Liver (tissue), 9 donors: Measurements from ENCODE around the gene ADCY2. TPM values are rescaled to one million over a fixed set of nuclear protein-coding genes. Genes with fewer than 3 reads are reported as not detected.

Experiments used
- DNase-seq: peaks from one replicate; pipeline ENCODE4 v3.0.0-alpha.2; 2017; ENCODE audit warnings: low spot score
- H3K27ac ChIP-seq, 2 donors: one replicate each; pipeline ENCODE4 v1.7.0; 2013; ENCODE audit warnings: inconsistent platforms in 2 of 2, low read length in 2 of 2, control low read depth in 1 of 2, low read depth in 1 of 2, mild to moderate bottlenecking in 1 of 2
- H3K27me3 ChIP-seq, 4 donors: one replicate each; pipeline versions ENCODE4 v1.6.1 to v1.7.0; 2013; ENCODE audit warnings: low read length in 3 of 4, inconsistent platforms in 1 of 4, mild to moderate bottlenecking in 1 of 4, moderate library complexity in 1 of 4; ENCODE audit not compliant: control insufficient read depth in 4 of 4, insufficient read depth in 4 of 4
- H3K36me3 ChIP-seq, 4 donors: one replicate each; pipeline versions ENCODE4 v1.6.1 to v1.7.0; 2013; ENCODE audit warnings: low read length in 3 of 4, mild to moderate bottlenecking in 3 of 4, low read depth in 1 of 4, moderate library complexity in 1 of 4; ENCODE audit not compliant: control insufficient read depth in 4 of 4, insufficient read depth in 3 of 4
- H3K4me1 ChIP-seq, 4 donors: one replicate each; pipeline versions ENCODE4 v1.6.1 to v1.7.0; 2013; ENCODE audit warnings: low read length in 3 of 4, mild to moderate bottlenecking in 3 of 4, moderate library complexity in 1 of 4; ENCODE audit not compliant: control insufficient read depth in 4 of 4, insufficient read depth in 4 of 4
- H3K4me3 ChIP-seq, 3 donors: one replicate each; pipeline versions ENCODE4 v1.6.1 to v1.7.0; 2013; ENCODE audit warnings: low read length in 3 of 3, control low read depth in 1 of 3, low read depth in 1 of 3, mild to moderate bottlenecking in 1 of 3
- H3K9ac ChIP-seq, 2 donors: one replicate each; pipeline ENCODE4 v1.7.0; 2013; ENCODE audit warnings: low read length in 2 of 2, mild to moderate bottlenecking in 2 of 2, moderate library complexity in 2 of 2, control low read depth in 1 of 2, low read depth in 1 of 2
- H3K9me3 ChIP-seq, 4 donors: one replicate each; pipeline versions ENCODE4 v1.6.1 to v1.7.0; 2013; ENCODE audit warnings: low read length in 3 of 4; ENCODE audit not compliant: control insufficient read depth in 4 of 4
- ATF3 ChIP-seq: IDR thresholded peaks from 2 replicates; pipeline ENCODE4 v1.6.1; 2016; ENCODE audit warnings: antibody characterized with exemption
- CTCF ChIP-seq: fragments of 150-350 bp; IDR thresholded peaks from 2 replicates; pipeline ENCODE4 v1.5.1; 2017; ENCODE audit warnings: improper control_type of control experiment, low read depth, low read length; ENCODE audit not compliant: missing input control
- EGR1 ChIP-seq, 2 donors: IDR thresholded peaks; 2 replicates each; pipeline ENCODE4 v1.6.1; 2016 to 2018; ENCODE audit warnings: antibody characterized with exemption in 2 of 2, low read depth in 2 of 2
- FOXA1 ChIP-seq: IDR thresholded peaks from 2 replicates; pipeline ENCODE4 v1.6.1; 2016; ENCODE audit warnings: antibody characterized with exemption
- FOXA2 ChIP-seq: IDR thresholded peaks from 2 replicates; pipeline ENCODE4 v1.6.1; 2016; ENCODE audit warnings: antibody characterized with exemption
- GABPA ChIP-seq, 2 donors: IDR thresholded peaks in 1 of 2; conservative IDR thresholded peaks in 1 of 2; 2 replicates each; pipeline ENCODE4 v1.6.1; 2016; ENCODE audit warnings: antibody characterized with exemption in 2 of 2, mild to moderate bottlenecking in 1 of 2, moderate library complexity in 1 of 2
- HNF4A ChIP-seq, 2 donors: conservative IDR thresholded peaks; 2 replicates each; pipeline ENCODE4 v1.6.1; 2016; ENCODE audit warnings: antibody characterized with exemption in 2 of 2, mild to moderate bottlenecking in 2 of 2
- HNF4G ChIP-seq: IDR thresholded peaks from 2 replicates; pipeline ENCODE4 v1.6.1; 2016; ENCODE audit warnings: antibody characterized with exemption
- JUND ChIP-seq, 2 donors: IDR thresholded peaks; 2 replicates each; pipeline ENCODE4 v1.6.1; 2016; ENCODE audit warnings: antibody characterized with exemption in 2 of 2
- MAX ChIP-seq: IDR thresholded peaks from 2 replicates; pipeline ENCODE4 v1.6.1; 2016; ENCODE audit warnings: antibody characterized with exemption
- NR2F2 ChIP-seq: IDR thresholded peaks from 2 replicates; pipeline ENCODE4 v1.6.1; 2016; ENCODE audit warnings: antibody characterized with exemption
- RAD21 ChIP-seq, 2 donors: IDR thresholded peaks; 2 replicates each; pipeline ENCODE4 v1.6.1; 2016; ENCODE audit warnings: antibody characterized with exemption in 2 of 2, mild to moderate bottlenecking in 2 of 2
- REST ChIP-seq: IDR thresholded peaks from 2 replicates; pipeline ENCODE4 v1.6.1; 2016; ENCODE audit warnings: antibody characterized with exemption, mild to moderate bottlenecking
- RXRA ChIP-seq, 2 donors: IDR thresholded peaks; 2 replicates each; pipeline ENCODE4 v1.6.1; 2017 to 2018; ENCODE audit warnings: antibody characterized with exemption in 2 of 2, mild to moderate bottlenecking in 1 of 2
- SP1 ChIP-seq: IDR thresholded peaks from 2 replicates; pipeline ENCODE4 v1.6.1; 2018; ENCODE audit warnings: antibody characterized with exemption, mild to moderate bottlenecking
- TAF1 ChIP-seq: conservative IDR thresholded peaks from 2 replicates; pipeline ENCODE4 v1.6.1; 2016; ENCODE audit warnings: antibody characterized with exemption, mild to moderate bottlenecking
- YY1 ChIP-seq: IDR thresholded peaks from 2 replicates; pipeline ENCODE4 v1.6.1; 2016; ENCODE audit warnings: antibody characterized with exemption, mild to moderate bottlenecking
- ZBTB33 ChIP-seq: IDR thresholded peaks from 2 replicates; pipeline ENCODE4 v1.6.1; 2016; ENCODE audit warnings: antibody characterized with exemption
- WGBS: extraction: QIAGEN DNeasy Blood & Tissue Kit; methylation state at CpG from one replicate; pipeline ENCODE4 v1.1.7; 2013; 5-methylcytosine and 5-hydroxymethylcytosine counted together
- polyA plus RNA-seq, 2 donors: library from polyadenylated mRNA; stranded (reverse) in 1 of 2; unstranded in 1 of 2; fragments of 200-250 nt in 1 of 2; fragments of >200 nt in 1 of 2; fragmentation: Nextera tagmentation in 1 of 2; extraction: Ambion mirVana in 1 of 2; gene quantifications; one replicate each; pipeline versions ENCODE4 v1.2.1 to v1.2.3, GENCODE V29; 2013 to 2015
- total RNA-seq, 2 donors: library from RNA; depleted of rRNA; stranded (reverse); fragments of >200 nt; gene quantifications; one replicate each; pipeline ENCODE4 v1.2.3, GENCODE V29; 2014
- donor health status: healthy.
- donor health status: healthy.
- donor health status: healthy.
- donor health status: healthy.
- donor health status: healthy.

ADCY2 gene
- total and polyA plus RNA-seq, 4 donors, result not detected

GRCh38 chr5:7852542-7852941 lies 456.6 kb downstream of the ADCY2 start:
- H3K4me3 ChIP-seq, result no peak overlapping the region
- H3K9me3 ChIP-seq, result no peaks in the 10 kb centered on the region
- H3K27ac ChIP-seq, result peak overlapping the region; percentile 62 to 69
- 68% methylated on average over 1 of the region's 1 CpG for WGBS
- no peak for DNase-seq
- peaks cover 4 to 21% (median 16%) of the 10 kb centered on the region in 4 donors for H3K4me1 ChIP-seq
- H3K27me3 ChIP-seq, result no peaks in the 10 kb centered on the region
- H3K36me3 ChIP-seq, result no peaks in the 10 kb centered on the region
- peak in 1 of 2 donors; percentile 53 for TF ChIP-seq JUND (IDR thresholded peaks at IDR 0.05)
- peak in 1 of 2 donors; percentile 13 for TF ChIP-seq RXRA (IDR thresholded peaks at IDR 0.05)
- peak; percentile 30 for TF ChIP-seq NR2F2
- TF ChIP-seq FOXA1, result no peak
- no peak overlapping the region for H3K9ac ChIP-seq

- Histone ChIP-seq H3K27me3 (no peaks in the 10 kb centered on the region), H3K9me3 (no peaks in the 10 kb centered on the region), H3K9ac (no peak overlapping the region), H3K27ac (no peak overlapping the region), H3K36me3 (no peaks in the 10 kb centered on the region), H3K4me3 (no peak overlapping the region), H3K4me1 (peaks cover 4 to 21% (median 16%) of the 10 kb centered on the region in 4 donors)
- 86% methylated on average over 2 of the region's 2 CpGs for WGBS
- no peak for DNase-seq
- no peak for TF ChIP-seq SP1
- TF ChIP-seq FOXA2, result no peak
- TF ChIP-seq HNF4A (conservative IDR thresholded peaks at IDR 0.05), result no peak
- TF ChIP-seq GABPA (IDR thresholded peaks at IDR 0.05 in 1 of 2, conservative IDR thresholded peaks at IDR 0.05 in 1 of 2), result no peak
- TF ChIP-seq FOXA1, result no peak
- no peak for TF ChIP-seq ATF3
- TF ChIP-seq YY1, result no peak
- no peak for TF ChIP-seq MAX
- no peak for TF ChIP-seq ZBTB33
- TF ChIP-seq CTCF, result no peak
- no peak for TF ChIP-seq REST
- TF ChIP-seq JUND (IDR thresholded peaks at IDR 0.05), result no peak
- no peak for TF ChIP-seq NR2F2
- TF ChIP-seq HNF4G, result no peak
- TF ChIP-seq EGR1 (IDR thresholded peaks at IDR 0.05; ENCODE audit: low read depth in 2 of 2), result no peak
- TF ChIP-seq RXRA (IDR thresholded peaks at IDR 0.05), result no peak
- no peak for TF ChIP-seq TAF1
- TF ChIP-seq RAD21 (IDR thresholded peaks at IDR 0.05), result no peak
Measured at GRCh38 chr5:7852988-7853387, 457.1 kb downstream of the ADCY2 start.
